ENCODE measurements around the gene RNF11.
"Not testable (repeated sequence)": the region's sequence is repeated elsewhere in the genome, so short reads cannot be mapped to it uniquely, and the experiment has no call there.

The RNF11 gene

GRCh38 chr1:51230501-51231078 lies 5.5 kb upstream of the RNF11 start:
- FAIRE-seq = no peak

- FAIRE-seq = no peak
Measured at GRCh38 chr1:51231120-51231519, 5.0 kb upstream of the RNF11 start.

- no peak for FAIRE-seq
Measured at GRCh38 chr1:51231896-51232295, 4.2 kb upstream of the RNF11 start.

- not testable (repeated sequence) for FAIRE-seq
Measured at GRCh38 chr1:51234236-51234635, 1.8 kb upstream of the RNF11 start.

- no peak for FAIRE-seq
Measured at GRCh38 chr1:51234721-51235425, 1.2 kb upstream of the RNF11 start.

GRCh38 chr1:51236531-51237350 lies 668 bp downstream of the RNF11 start:
- FAIRE-seq = no peak

- FAIRE-seq = no peak
Measured at GRCh38 chr1:51237351-51238033, 1.4 kb downstream of the RNF11 start.

- no peak for FAIRE-seq
Measured at GRCh38 chr1:51238034-51238403, 1.9 kb downstream of the RNF11 start.

GRCh38 chr1:51240084-51240483 lies 4.0 kb downstream of the RNF11 start:
- FAIRE-seq = no peak

GRCh38 chr1:51241119-51241518 lies 5.0 kb downstream of the RNF11 start:
- FAIRE-seq = no peak

- FAIRE-seq = no peak
Measured at GRCh38 chr1:51242546-51242945, 6.5 kb downstream of the RNF11 start.

GRCh38 chr1:51247022-51247421 lies 10.9 kb downstream of the RNF11 start:
- no peak for FAIRE-seq

- no peak for FAIRE-seq
Measured at GRCh38 chr1:51247499-51247898, 11.4 kb downstream of the RNF11 start.

GRCh38 chr1:51249445-51249844 lies 13.4 kb downstream of the RNF11 start:
- no peak for FAIRE-seq

- not testable (repeated sequence) for FAIRE-seq
Measured at GRCh38 chr1:51250729-51251128, 14.7 kb downstream of the RNF11 start.

GRCh38 chr1:51251165-51251564 lies 15.1 kb downstream of the RNF11 start:
- FAIRE-seq = not testable (repeated sequence)

GRCh38 chr1:51252366-51252765 lies 16.3 kb downstream of the RNF11 start:
- FAIRE-seq = no peak

- FAIRE-seq = no peak
Measured at GRCh38 chr1:51253691-51254090, 17.6 kb downstream of the RNF11 start.

GRCh38 chr1:51255331-51255730 lies 19.3 kb downstream of the RNF11 start:
- no peak for FAIRE-seq

- no peak for FAIRE-seq
Measured at GRCh38 chr1:51263147-51263877, 27.2 kb downstream of the RNF11 start.

GRCh38 chr1:51264451-51264850 lies 28.4 kb downstream of the RNF11 start:
- FAIRE-seq = no peak

- FAIRE-seq = no peak
Measured at GRCh38 chr1:51265618-51266017, 29.5 kb downstream of the RNF11 start.

GRCh38 chr1:51266181-51266580 lies 30.1 kb downstream of the RNF11 start:
- no peak for FAIRE-seq

All from TTC549 (cell line).